Tibial nerve (tissue), 4 donors: ENCODE measurements around the gene UCP3. TPM values are rescaled to one million over a fixed set of nuclear protein-coding genes. Genes with fewer than 3 reads are reported as not detected.

Source experiments
- DNase-seq, 2 donors: peaks; one replicate each; pipeline ENCODE4 v3.0.0-alpha.2; 2019; ENCODE audit warnings: low spot score in 2 of 2
- H3K27ac ChIP-seq, 4 donors: fragments of 200-600 bp; sonication (generic) in 3 of 4; one replicate each; pipeline ENCODE4 v1.5.1; 2017 to 2019; ENCODE audit warnings: mild to moderate bottlenecking in 1 of 4
- H3K27me3 ChIP-seq, 2 donors: fragments of 200-600 bp; sonication (generic) in 1 of 2; one replicate each; pipeline versions ENCODE4 v1.5.1 to v1.6.0; 2017 to 2019
- H3K36me3 ChIP-seq, 3 donors: fragments of 200-600 bp; sonication (generic); one replicate each; pipeline ENCODE4 v1.5.1; 2018 to 2019
- H3K4me1 ChIP-seq, 4 donors: fragments of 200-600 bp; sonication (generic) in 3 of 4; one replicate each; pipeline ENCODE4 v1.5.1; 2017 to 2019
- H3K4me3 ChIP-seq, 4 donors: fragments of 200-600 bp; sonication (generic) in 3 of 4; one replicate each; pipeline ENCODE4 v1.5.1; 2017 to 2019; ENCODE audit warnings: mild to moderate bottlenecking in 1 of 4, moderate library complexity in 1 of 4
- H3K9me3 ChIP-seq, 4 donors: fragments of 200-600 bp; sonication (generic) in 3 of 4; one replicate each; pipeline ENCODE4 v1.5.1; 2017 to 2019
- CTCF ChIP-seq, 5 experiments: fragments of 200-600 bp in 3 of 5; fragments of 450-650 bp in 2 of 5; sonication (generic) in 3 of 5; IDR thresholded peaks; one replicate each; pipeline ENCODE4 v1.5.1; 2016 to 2019; ENCODE audit warnings: antibody characterized with exemption in 5 of 5, mild to moderate bottlenecking in 3 of 5, moderate library complexity in 2 of 5
- EP300 ChIP-seq, 2 donors: sonication (generic); formaldehyde crosslinking; IDR thresholded peaks; one replicate each; pipeline ENCODE4 v1.6.1; 2017; ENCODE audit warnings: antibody characterized with exemption in 2 of 2, mild to moderate bottlenecking in 1 of 2
- POLR2A ChIP-seq, 2 donors: fragments of 450-650 bp; IDR thresholded peaks; one replicate each; pipeline ENCODE4 v1.6.1; 2017; ENCODE audit warnings: antibody characterized with exemption in 2 of 2, mild to moderate bottlenecking in 2 of 2, moderate library complexity in 2 of 2
- WGBS, 2 donors: methylation state at CpG; one replicate each; pipeline ENCODE4 v1.1.5; 2018; 5-methylcytosine and 5-hydroxymethylcytosine counted together
- total RNA-seq, 4 donors: library from RNA; depleted of rRNA; stranded (reverse); fragments of >200 nt; gene quantifications; one replicate each; pipeline ENCODE4 v1.1.0, GENCODE V29; 2016

Gene UCP3
- total RNA-seq, 4 donors from 2014 or later: 0.78 to 7.5 (median 1.9) TPM

- peaks cover 0 to 70% (median 0%) of the 10 kb centered on the region in 3 donors for H3K36me3 ChIP-seq
- H3K27me3 ChIP-seq: no peaks in the 10 kb centered on the region
- H3K4me1 ChIP-seq: peaks cover 0 to 13% (median 8%) of the 10 kb centered on the region in 4 donors
- 70 to 88% methylated on average over 6 to 7 of the region's 7 CpGs for WGBS, 2 donors
- no peaks in the 10 kb centered on the region for H3K9me3 ChIP-seq
- no peak overlapping the region for H3K4me3 ChIP-seq
- DNase-seq: no peak
- TF ChIP-seq POLR2A (IDR thresholded peaks at IDR 0.05) (no peak), EP300 (IDR thresholded peaks at IDR 0.05) (no peak)
- H3K27ac ChIP-seq: no peak overlapping the region
Measured at GRCh38 chr11:74006743-74007304, 2.1 kb downstream of the UCP3 start.

- no peaks in the 10 kb centered on the region for H3K9me3 ChIP-seq
- 90 to 94% methylated on average over 24 to 29 of the region's 29 CpGs for WGBS, 2 donors
- TF ChIP-seq CTCF (IDR thresholded peaks at IDR 0.05): no peak
- TF ChIP-seq POLR2A (IDR thresholded peaks at IDR 0.05): no peak
- no peak for TF ChIP-seq EP300 (IDR thresholded peaks at IDR 0.05)
- H3K4me1 ChIP-seq: peaks cover 0 to 13% (median 0%) of the 10 kb centered on the region in 4 donors
- no peak overlapping the region for H3K27ac ChIP-seq
- H3K36me3 ChIP-seq: peaks cover 0 to 70% (median 0%) of the 10 kb centered on the region in 3 donors
- DNase-seq: no peak
- H3K27me3 ChIP-seq: no peaks in the 10 kb centered on the region
- no peak overlapping the region for H3K4me3 ChIP-seq
Measured at GRCh38 chr11:74005721-74006517, 3.0 kb downstream of the UCP3 start.

GRCh38 chr11:74004759-74005615 is 3.9 kb downstream of the UCP3 start:
- DNase-seq: no peak
- H3K9me3 ChIP-seq: no peaks in the 10 kb centered on the region
- no peak overlapping the region for H3K4me3 ChIP-seq
- no peaks in the 10 kb centered on the region for H3K27me3 ChIP-seq
- H3K36me3 ChIP-seq: peaks cover 0 to 74% (median 0%) of the 10 kb centered on the region in 3 donors
- 64 to 69% methylated on average over 11 of the region's 11 CpGs for WGBS, 2 donors
- no peak overlapping the region for H3K27ac ChIP-seq
- no peak for TF ChIP-seq EP300 (IDR thresholded peaks at IDR 0.05)
- no peak for TF ChIP-seq CTCF (IDR thresholded peaks at IDR 0.05)
- no peak for TF ChIP-seq POLR2A (IDR thresholded peaks at IDR 0.05)
- peaks cover 0 to 7% (median 0%) of the 10 kb centered on the region in 4 donors for H3K4me1 ChIP-seq

- H3K27me3 ChIP-seq: no peaks in the 10 kb centered on the region
- no peak for TF ChIP-seq POLR2A (IDR thresholded peaks at IDR 0.05)
- TF ChIP-seq CTCF (IDR thresholded peaks at IDR 0.05): no peak
- no peak for TF ChIP-seq EP300 (IDR thresholded peaks at IDR 0.05)
- WGBS, 2 donors: 87 to 96% methylated on average over 6 of the region's 6 CpGs
- H3K4me3 ChIP-seq: no peak overlapping the region
- H3K27ac ChIP-seq: no peak overlapping the region
- peaks cover 0 to 76% (median 0%) of the 10 kb centered on the region in 3 donors for H3K36me3 ChIP-seq
- H3K9me3 ChIP-seq: no peaks in the 10 kb centered on the region
- peaks cover 0 to 7% (median 0%) of the 10 kb centered on the region in 4 donors for H3K4me1 ChIP-seq
- no peak for DNase-seq
Measured at GRCh38 chr11:74004046-74004695, 4.7 kb downstream of the UCP3 start.

- TF ChIP-seq EP300 (IDR thresholded peaks at IDR 0.05) (no peak), POLR2A (IDR thresholded peaks at IDR 0.05) (no peak), CTCF (IDR thresholded peaks at IDR 0.05) (no peak)
- Histone ChIP-seq H3K27ac (no peak overlapping the region), H3K27me3 (no peaks in the 10 kb centered on the region), H3K9me3 (no peaks in the 10 kb centered on the region), H3K4me3 (no peak overlapping the region), H3K4me1 (peaks cover 0 to 7% (median 0%) of the 10 kb centered on the region in 4 donors), H3K36me3 (peaks cover 0 to 71% (median 0%) of the 10 kb centered on the region in 3 donors)
- WGBS, 2 donors: 93% methylated on average over 4 of the region's 4 CpGs
- no peak for DNase-seq
Measured at GRCh38 chr11:74002832-74003231, 6.1 kb downstream of the UCP3 start.
